Measurements from ENCODE around the gene BHLHA15. TPM values are rescaled to one million over a fixed set of nuclear protein-coding genes. Genes with fewer than 3 reads are reported as not detected.

Gene BHLHA15
- total RNA-seq, 2 donors from 2014 or later: 247 to 584 TPM

DNA sequence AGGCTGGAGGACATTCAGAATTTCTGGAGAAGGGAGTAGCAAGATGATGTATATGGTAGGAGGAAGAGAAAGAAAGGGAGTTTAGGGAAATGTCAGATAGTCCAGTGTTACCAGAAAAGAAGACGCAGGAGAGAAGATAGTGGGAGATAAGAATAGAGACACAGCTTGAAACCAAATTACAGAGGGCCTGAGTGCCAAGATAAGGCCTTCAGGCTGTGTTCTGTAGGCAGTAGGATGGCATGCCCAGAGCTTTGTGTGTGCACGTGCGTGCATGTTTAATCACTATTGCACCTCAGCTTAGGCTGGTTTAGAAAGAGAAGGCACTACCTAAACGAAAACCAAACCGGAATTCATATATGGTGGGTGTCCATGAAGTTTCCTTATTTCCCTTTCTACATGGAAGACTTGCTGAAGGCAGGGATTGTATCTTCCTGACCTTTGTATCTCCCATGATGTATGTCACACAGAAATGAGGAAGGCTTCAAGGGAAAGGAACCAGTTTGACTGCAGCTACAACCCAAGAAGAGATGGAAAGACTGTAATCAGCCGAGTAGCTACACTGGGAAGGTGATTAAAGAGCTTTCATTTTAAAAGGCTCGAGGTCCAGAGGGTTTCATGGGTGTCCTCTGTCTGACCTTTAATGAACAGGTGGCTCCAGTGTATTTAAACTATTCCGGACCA lies 35.8 kb upstream of the BHLHA15 start:
- Histone ChIP-seq H3K27me3 (no peaks in the 10 kb centered on the region), H3K27ac (peak overlapping the region; percentile 82 to 91 (median 86)), H3K9me3 (no peaks in the 10 kb centered on the region), H3K4me3 (no peak overlapping the region), H3K4me1 (peaks cover 94% of the 10 kb centered on the region), H3K36me3 (replicated peaks in 1 of 2; ENCODE audit: insufficient read depth in 1 of 2, low read depth in 2 of 2) (no peaks in the 10 kb centered on the region)
- TF ChIP-seq, protein P1, sequence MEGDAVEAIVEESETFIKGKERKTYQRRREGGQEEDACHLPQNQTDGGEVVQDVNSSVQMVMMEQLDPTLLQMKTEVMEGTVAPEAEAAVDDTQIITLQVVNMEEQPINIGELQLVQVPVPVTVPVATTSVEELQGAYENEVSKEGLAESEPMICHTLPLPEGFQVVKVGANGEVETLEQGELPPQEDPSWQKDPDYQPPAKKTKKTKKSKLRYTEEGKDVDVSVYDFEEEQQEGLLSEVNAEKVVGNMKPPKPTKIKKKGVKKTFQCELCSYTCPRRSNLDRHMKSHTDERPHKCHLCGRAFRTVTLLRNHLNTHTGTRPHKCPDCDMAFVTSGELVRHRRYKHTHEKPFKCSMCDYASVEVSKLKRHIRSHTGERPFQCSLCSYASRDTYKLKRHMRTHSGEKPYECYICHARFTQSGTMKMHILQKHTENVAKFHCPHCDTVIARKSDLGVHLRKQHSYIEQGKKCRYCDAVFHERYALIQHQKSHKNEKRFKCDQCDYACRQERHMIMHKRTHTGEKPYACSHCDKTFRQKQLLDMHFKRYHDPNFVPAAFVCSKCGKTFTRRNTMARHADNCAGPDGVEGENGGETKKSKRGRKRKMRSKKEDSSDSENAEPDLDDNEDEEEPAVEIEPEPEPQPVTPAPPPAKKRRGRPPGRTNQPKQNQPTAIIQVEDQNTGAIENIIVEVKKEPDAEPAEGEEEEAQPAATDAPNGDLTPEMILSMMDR (IDR thresholded peaks at IDR 0.05): no peak
- TF ChIP-seq POLR2A (IDR thresholded peaks at IDR 0.05): no peak
- ATAC-seq (no peak), DNase-seq (no peak)
- intact Hi-C loops (cut with DNase I): no loop called here
- 78 to 80% methylated on average over 8 of the region's 8 CpGs for WGBS, 2 donors

DNA sequence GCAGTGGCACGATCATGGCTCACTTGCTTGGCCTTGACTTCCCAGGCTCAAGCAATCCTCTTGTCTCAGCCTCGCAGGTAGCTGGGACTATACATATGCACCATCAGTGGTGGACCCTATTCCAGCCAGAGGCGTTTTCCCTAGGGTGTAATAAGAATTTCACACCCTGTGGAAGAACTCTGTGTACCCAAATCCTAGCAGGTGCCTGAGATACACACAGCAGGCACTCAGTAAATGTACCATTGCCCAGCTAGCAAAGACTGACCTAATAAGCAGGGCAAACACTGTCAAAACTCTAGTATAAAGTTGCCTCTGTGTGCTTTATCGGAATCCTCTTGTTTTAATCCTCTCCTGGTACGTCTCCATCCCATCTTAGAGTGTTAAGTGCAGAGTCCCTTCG lies 33.7 kb upstream of the BHLHA15 start:
- Histone ChIP-seq H3K4me3 (no peak overlapping the region), H3K36me3 (replicated peaks in 1 of 2; ENCODE audit: insufficient read depth in 1 of 2, low read depth in 2 of 2) (no peaks in the 10 kb centered on the region), H3K27me3 (no peaks in the 10 kb centered on the region), H3K27ac (peak overlapping the region; percentile 91 to 95 (median 92)), H3K9me3 (no peaks in the 10 kb centered on the region), H3K4me1 (peaks cover 83% of the 10 kb centered on the region)
- intact Hi-C loops (cut with DNase I): no loop called here
- WGBS, 2 donors: 40 to 50% methylated on average over 6 of the region's 6 CpGs
- DNase-seq: peak in 3 of 4 donors; percentile 48 to 70 (median 49)
- peak; percentile 40 for ATAC-seq
- TF ChIP-seq, protein P1 (IDR thresholded peaks at IDR 0.05): no peak
- TF ChIP-seq POLR2A (IDR thresholded peaks at IDR 0.05): no peak

DNA sequence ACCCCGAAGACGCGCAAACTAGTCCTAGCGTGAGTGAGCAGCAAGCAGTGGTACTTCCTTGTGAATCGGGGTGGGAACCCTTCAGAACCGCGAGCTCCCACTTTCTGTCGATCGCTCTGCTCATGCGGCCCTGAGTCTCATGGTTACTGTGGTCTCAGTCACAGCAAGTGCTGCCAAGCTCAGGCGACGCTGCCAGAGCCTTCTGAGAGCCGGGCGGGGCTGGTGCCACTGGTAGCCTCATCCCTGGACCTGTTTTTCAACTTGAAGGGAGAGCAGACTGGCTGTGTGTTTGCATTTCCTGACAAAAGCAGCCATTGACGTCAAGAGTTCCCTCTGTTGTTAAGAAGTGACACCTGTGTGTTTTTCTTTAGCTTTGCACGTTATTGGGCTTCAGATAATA lies 32.9 kb upstream of the BHLHA15 start:
- no peaks in the 10 kb centered on the region for H3K36me3 ChIP-seq (replicated peaks in 1 of 2; ENCODE audit: insufficient read depth in 1 of 2, low read depth in 2 of 2)
- DNase-seq (peak; percentile 90 to 97 (median 94)), ATAC-seq (peak; percentile 86)
- H3K4me1 ChIP-seq: peaks cover 76% of the 10 kb centered on the region
- 35 to 60% methylated on average over 16 of the region's 16 CpGs for WGBS, 2 donors
- H3K4me3 ChIP-seq: no peak overlapping the region
- H3K9me3 ChIP-seq: no peaks in the 10 kb centered on the region
- peak overlapping the region; percentile 91 to 95 (median 92) for H3K27ac ChIP-seq
- no peaks in the 10 kb centered on the region for H3K27me3 ChIP-seq
- peak; percentile 73 to 92 (median 88) for TF ChIP-seq POLR2A (IDR thresholded peaks at IDR 0.05)
- TF ChIP-seq, protein P1 (IDR thresholded peaks at IDR 0.05): no peak
- intact Hi-C loops (cut with DNase I): no loop called here

DNA sequence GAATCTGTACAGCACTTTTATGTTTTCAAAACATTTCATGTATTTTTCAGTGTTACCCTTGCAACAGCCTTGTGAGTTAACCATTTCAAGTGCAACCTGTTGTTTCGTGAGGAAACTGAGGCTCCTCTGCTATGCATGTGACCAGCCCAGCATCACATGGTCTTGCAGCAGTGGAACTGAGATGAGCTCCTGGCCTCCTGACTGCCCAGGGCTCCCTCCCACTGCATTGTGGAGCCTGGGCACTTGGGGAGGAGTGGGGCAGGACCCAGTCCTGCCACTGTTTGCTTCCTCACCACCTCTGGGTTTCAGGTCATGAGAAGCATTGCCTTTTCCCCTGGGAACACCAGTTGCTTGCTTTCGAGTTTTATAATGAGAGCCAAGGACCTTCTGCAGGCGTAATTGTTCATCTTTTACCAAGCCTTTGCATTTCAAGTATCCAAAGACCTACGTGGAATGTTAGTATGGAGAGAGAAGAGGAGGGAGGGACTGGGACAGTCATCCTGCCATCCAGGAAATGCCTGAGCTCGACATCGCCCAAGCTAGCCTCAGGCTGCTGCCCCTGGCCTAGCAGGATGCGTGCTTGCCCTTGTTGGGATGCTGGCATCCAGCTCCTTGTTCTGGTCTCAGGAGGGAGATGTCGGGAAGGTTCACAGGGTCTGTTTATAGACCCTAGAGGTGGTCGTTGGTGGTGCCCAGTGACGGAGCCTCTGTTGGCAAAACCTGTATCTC lies 32.3 kb upstream of the BHLHA15 start:
- Histone ChIP-seq H3K36me3 (replicated peaks in 1 of 2; ENCODE audit: insufficient read depth in 1 of 2, low read depth in 2 of 2) (no peaks in the 10 kb centered on the region), H3K27me3 (no peaks in the 10 kb centered on the region), H3K9me3 (no peaks in the 10 kb centered on the region), H3K4me3 (no peak overlapping the region), H3K27ac (peak overlapping the region; percentile 91 to 95 (median 92)), H3K4me1 (peaks cover 70% of the 10 kb centered on the region)
- peak; percentile 7 for ATAC-seq
- 66 to 72% methylated on average over 10 of the region's 10 CpGs for WGBS, 2 donors
- TF ChIP-seq, protein P1 (IDR thresholded peaks at IDR 0.05): no peak
- TF ChIP-seq POLR2A (IDR thresholded peaks at IDR 0.05): no peak
- DNase-seq: peak in 1 of 4 donors; percentile 51
- intact Hi-C loops (cut with DNase I): no loop called here

All from body of pancreas (tissue), 4 donors.